ENCODE data around the gene SEC24B. TPM values are rescaled to one million over a fixed set of nuclear protein-coding genes. Genes with fewer than 3 reads are reported as not detected.

Gene SEC24B
- total and polyA plus RNA-seq, 8 donors: 2.3 to 56.0 (median 13.2) TPM

- no peak for TF ChIP-seq EP300 (IDR thresholded peaks at IDR 0.05)
- peak in 1 of 3 donors; percentile 10 for TF ChIP-seq POLR2AphosphoS5 (IDR thresholded peaks at IDR 0.05)
- Histone ChIP-seq H3K4me1 (peaks cover 26 to 50% (median 42%) of the 10 kb centered on the region in 4 donors), H3K27ac (peak overlapping the region in 4 of 5 donors; percentile 90 to 99 (median 95)), H3K4me3 (peak overlapping the region; percentile 86 to 97 (median 89)), H3K36me3 (peaks cover 0 to 6% (median 0%) of the 10 kb centered on the region in 4 donors), H3K9me3 (no peaks in the 10 kb centered on the region), H3K27me3 (no peaks in the 10 kb centered on the region)
- intact Hi-C loops (cut with DNase I; ENCODE audit: low total_unique reads): loop anchor here (5.0 kb wide), 1 partner anchor 395 kb away; the partner anchor contains the start of gene RRH
- 18 to 27% (median 24%) methylated on average over 3 of the region's 3 CpGs for WGBS, 5 donors
- DNase-seq: peak in 1 of 2 donors; percentile 58
Measured at GRCh38 chr4:109432696-109433095, 919 bp upstream of the SEC24B start.

- H3K27ac ChIP-seq: peak overlapping the region; percentile 90 to 99 (median 96)
- no peaks in the 10 kb centered on the region for H3K27me3 ChIP-seq
- TF ChIP-seq EP300 (IDR thresholded peaks at IDR 0.05): no peak
- TF ChIP-seq POLR2AphosphoS5 (IDR thresholded peaks at IDR 0.05): no peak
- TF ChIP-seq CTCF (IDR thresholded peaks at IDR 0.05): no peak
- no peak for TF ChIP-seq POLR2A (IDR thresholded peaks at IDR 0.05)
- no peaks in the 10 kb centered on the region for H3K9me3 ChIP-seq
- WGBS, 5 donors: 0 to 2% (median 1%) methylated on average over 21 to 70 of the region's 70 CpGs
- peak overlapping the region; percentile 86 to 97 (median 89) for H3K4me3 ChIP-seq
- intact Hi-C loops (cut with DNase I; ENCODE audit: low total_unique reads): loop anchor here (5.0 kb wide), 1 partner anchor 393 kb away; the partner anchor contains the start of gene RRH
- DNase-seq: peak; percentile 46 to 77
- peaks cover 0 to 6% (median 0%) of the 10 kb centered on the region in 4 donors for H3K36me3 ChIP-seq
- H3K4me1 ChIP-seq: peaks cover 26 to 65% (median 50%) of the 10 kb centered on the region in 4 donors
Measured at GRCh38 chr4:109434007-109434971, 674 bp downstream of the SEC24B start.

GRCh38 chr4:109435635-109436034, 2.0 kb downstream of the SEC24B start:
- H3K27me3 ChIP-seq: no peaks in the 10 kb centered on the region
- WGBS, 5 donors: 38 to 57% (median 52%) methylated on average over 3 of the region's 3 CpGs
- no peak overlapping the region for H3K27ac ChIP-seq
- DNase-seq: no peak
- H3K36me3 ChIP-seq: peaks cover 0 to 4% (median 0%) of the 10 kb centered on the region in 4 donors
- intact Hi-C loops (cut with DNase I; ENCODE audit: low total_unique reads): no loop called here
- TF ChIP-seq EP300 (IDR thresholded peaks at IDR 0.05) (no peak), POLR2AphosphoS5 (IDR thresholded peaks at IDR 0.05) (no peak), POLR2A (IDR thresholded peaks at IDR 0.05) (no peak), CTCF (IDR thresholded peaks at IDR 0.05) (no peak)
- H3K9me3 ChIP-seq: no peaks in the 10 kb centered on the region
- H3K4me3 ChIP-seq: peak overlapping the region in 2 of 4 donors; percentile 90 to 97
- peaks cover 30 to 78% (median 57%) of the 10 kb centered on the region in 4 donors for H3K4me1 ChIP-seq

- Histone ChIP-seq H3K36me3 (no peaks in the 10 kb centered on the region), H3K27ac (no peak overlapping the region), H3K4me3 (no peak overlapping the region), H3K4me1 (peaks cover 39 to 87% (median 65%) of the 10 kb centered on the region in 4 donors), H3K27me3 (no peaks in the 10 kb centered on the region), H3K9me3 (no peaks in the 10 kb centered on the region)
- DNase-seq: no peak
- TF ChIP-seq POLR2AphosphoS5 (IDR thresholded peaks at IDR 0.05) (no peak), CTCF (IDR thresholded peaks at IDR 0.05) (no peak), POLR2A (IDR thresholded peaks at IDR 0.05) (no peak), EP300 (IDR thresholded peaks at IDR 0.05) (no peak)
- 52 to 64% (median 55%) methylated on average over 3 of the region's 3 CpGs for WGBS, 5 donors
- intact Hi-C loops (cut with DNase I; ENCODE audit: low total_unique reads): no loop called here
Measured at GRCh38 chr4:109436504-109436903, 2.9 kb downstream of the SEC24B start.
